ENCODE results near the gene TMBIM4.

DNA sequence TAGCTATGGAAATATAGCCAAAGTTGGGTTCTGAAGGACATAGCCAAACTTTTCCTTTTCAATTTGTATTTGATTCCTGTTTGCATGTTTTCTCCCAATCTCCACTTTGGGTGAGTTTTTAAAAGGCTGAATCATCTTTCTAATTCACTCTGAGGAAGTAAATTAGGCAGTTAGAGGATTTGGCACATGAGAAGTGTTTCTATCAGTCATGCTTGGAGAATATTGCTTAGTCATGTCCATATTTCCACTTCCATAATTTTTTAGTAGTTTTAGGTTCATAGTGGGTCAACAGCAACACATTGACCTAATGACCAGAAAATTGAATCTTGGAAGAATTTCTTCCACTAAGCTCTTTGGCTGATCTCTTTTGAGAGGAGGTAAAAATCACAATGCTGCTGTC, 41.0 kb upstream of the TMBIM4 start:
- TF ChIP-seq EZH2phosphoT487 (IDR thresholded peaks at IDR 0.05; ENCODE audit: borderline replicate concordance) (no peak), POLR2A (IDR thresholded peaks at IDR 0.05; ENCODE audit: borderline replicate concordance, extremely low read depth, insufficient read depth, insufficient read length) (no peak)
